ENCODE results near the gene VOPP1.

- no peak for TF ChIP-seq CTCF (IDR thresholded peaks at IDR 0.05 in 8 of 11, conservative IDR thresholded peaks at IDR 0.05 in 3 of 11)
- TF ChIP-seq POLR2A (IDR thresholded peaks at IDR 0.05): no peak
Observed at GRCh38 chr7:55463686-55464262, 108.5 kb downstream of the VOPP1 start.

All from spleen (tissue), 7 donors.